Activated effector memory CD4-positive, alpha-beta T cell treated with Interleukin-2 at 50 U/mL for 16 hours (primary cell): ENCODE measurements around the gene ATP11A.

ENCODE experiments used
- DNase-seq: peaks from one replicate; pipeline ENCODE4 v3.0.0-alpha.2; 2020

Gene ATP11A

DNA sequence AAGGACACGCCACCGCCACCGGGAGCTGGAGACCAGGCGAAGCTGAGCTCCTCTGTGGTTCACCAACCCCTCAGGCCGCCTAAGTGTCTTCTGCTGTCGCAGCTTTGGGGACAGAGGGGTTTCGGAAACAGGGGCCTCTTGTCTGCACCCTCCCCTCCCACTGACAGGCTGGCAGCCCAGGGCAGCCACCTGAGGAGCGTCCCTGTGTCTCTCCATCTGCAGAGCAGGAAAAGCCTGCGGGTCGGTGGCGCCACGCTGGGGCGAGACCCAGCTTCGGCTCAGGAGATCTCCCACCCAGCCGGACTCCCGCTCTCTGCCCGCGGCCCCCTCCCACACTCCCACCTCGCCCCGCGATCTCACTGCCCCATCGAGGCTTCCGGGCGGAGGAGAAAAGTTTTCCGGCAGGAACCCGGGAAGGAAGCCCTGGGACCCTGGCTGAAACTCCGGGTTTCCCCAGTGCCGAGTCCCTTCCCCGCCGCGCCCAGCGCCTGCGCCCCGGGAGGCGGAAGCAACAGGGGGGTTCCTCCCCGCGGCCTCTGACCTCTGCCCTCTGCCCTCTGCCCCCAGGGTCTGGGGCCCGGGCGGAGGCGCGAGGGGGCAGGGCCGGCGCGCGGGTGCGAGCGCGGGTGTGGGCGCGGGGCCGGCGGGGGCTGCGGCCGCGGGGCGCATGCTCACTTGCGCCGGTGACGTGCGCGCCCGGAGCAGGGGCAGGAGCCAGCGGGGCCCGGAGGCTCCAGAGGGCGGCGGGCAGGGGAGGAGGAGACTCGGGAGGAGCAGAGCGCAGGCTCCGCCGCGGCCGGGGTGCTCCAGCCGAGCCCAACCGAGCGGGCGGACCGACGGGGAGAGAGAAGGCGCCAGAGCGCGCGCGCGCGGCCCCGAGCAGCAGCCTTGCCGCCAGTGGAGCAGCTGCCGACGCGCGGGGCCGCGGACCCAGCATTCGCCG, at the start of gene ATP11A:
Gene ATP11A, plus strand, starts transcription at position 736 of the 943 bp plus-strand sequence. CDS start 379 bp downstream, outside the sequence.
- peak; percentile 77 for DNase-seq

GRCh38 chr13:112641456-112642089, 48.3 kb upstream of the ATP11A start:
- DNase-seq: no peak

DNA sequence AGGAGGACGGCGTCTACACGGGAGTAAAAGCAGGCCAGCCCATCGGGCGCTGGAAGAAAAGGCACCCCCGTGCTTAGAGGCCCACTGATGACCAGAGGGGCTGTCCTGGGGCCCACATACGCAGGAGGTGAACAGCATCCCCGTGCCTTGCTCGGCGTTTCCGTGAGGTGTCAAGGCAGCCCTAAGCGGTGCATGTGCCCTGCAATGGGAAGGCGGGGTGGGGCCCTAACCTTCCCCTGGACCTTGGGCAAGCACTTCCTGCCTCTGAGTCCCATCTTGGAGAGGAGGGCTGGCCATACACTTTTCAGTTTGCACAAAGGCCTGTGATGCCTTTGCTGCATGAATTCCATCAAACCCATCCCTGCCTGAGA, 47.8 kb upstream of the ATP11A start:
- DNase-seq: no peak

DNA sequence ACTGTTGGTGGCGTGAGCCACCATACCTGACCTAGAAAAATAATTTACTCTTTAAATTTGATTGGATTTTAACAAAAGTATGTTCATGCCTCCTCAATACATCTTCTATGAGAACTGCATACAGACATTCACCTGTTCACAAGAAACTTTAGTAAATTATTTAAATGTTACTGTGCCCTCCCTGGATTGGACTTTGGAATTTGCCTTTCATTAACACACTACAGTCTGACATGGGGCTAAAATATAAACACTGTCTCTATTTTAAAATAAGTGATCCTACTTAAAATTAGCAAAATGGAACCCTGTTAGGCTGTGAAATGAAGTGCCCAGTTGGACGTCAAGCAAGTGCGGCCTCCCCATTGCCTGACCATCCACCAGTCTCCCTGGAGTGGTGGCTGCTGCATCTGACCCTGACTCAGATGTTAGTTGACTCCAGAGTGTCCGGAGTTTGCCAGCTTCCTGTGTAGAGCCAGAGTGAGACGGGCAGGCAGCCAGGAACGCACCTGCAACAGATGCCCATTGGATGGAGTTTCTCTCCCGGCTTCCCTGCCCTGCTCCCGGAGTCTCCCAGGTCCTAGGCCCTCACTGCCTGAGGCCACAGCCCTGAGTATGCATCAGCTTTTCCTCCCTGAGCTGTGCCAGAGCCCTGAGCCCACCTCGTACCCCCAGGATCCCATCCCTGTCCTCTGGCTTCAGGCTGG, 45.9 kb upstream of the ATP11A start:
- DNase-seq: no peak

DNA sequence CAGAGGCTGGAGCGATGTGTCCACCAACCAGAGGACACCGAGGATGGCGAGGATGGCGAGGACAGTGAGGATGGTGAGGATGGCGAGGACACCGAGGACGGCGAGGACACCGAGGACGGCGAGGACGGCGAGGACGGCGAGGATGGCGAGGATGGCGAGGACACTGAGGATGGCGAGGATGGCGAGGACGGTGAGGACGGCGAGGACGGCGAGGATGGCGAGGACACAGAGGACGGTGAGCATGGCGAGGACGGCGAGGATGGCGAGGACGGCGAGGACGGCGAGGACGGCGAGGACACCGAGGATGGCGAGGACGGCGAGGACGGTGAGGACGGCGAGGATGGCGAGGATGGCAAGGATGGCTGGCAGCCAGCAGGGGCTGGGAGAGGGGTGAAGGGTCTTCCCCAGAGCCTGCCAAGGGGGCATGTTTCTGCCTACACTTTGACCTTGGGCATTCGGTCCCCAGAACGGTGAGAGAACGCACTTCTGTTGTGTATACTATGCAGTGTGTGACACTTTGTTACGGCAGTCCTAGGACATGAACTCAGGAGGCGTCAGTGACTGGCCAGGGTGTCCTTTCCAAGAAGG, 44.4 kb upstream of the ATP11A start:
- no peak for DNase-seq

DNA sequence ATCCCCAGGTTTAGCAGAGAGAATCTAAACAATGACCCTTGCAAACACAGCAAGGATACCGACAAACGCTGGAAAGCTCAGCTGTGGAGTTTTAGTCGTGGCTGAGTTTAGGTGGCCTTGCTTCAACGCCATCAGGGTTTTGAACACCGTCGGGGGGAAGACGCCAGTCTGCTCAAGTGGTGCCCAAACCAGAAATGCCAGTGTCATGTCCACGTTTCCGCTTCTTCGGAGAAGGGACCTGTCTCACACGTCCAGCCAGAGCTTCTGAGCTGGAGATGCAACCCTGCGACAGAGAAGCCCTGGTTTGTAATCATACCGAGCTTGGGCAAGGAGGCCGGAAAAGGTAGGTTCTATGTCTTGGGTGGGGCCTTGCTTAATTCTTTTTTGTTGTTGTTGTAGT, 42.6 kb upstream of the ATP11A start:
- no peak for DNase-seq

- DNase-seq: no peak
Measured at GRCh38 chr13:112648101-112648500, 41.7 kb upstream of the ATP11A start.

DNA sequence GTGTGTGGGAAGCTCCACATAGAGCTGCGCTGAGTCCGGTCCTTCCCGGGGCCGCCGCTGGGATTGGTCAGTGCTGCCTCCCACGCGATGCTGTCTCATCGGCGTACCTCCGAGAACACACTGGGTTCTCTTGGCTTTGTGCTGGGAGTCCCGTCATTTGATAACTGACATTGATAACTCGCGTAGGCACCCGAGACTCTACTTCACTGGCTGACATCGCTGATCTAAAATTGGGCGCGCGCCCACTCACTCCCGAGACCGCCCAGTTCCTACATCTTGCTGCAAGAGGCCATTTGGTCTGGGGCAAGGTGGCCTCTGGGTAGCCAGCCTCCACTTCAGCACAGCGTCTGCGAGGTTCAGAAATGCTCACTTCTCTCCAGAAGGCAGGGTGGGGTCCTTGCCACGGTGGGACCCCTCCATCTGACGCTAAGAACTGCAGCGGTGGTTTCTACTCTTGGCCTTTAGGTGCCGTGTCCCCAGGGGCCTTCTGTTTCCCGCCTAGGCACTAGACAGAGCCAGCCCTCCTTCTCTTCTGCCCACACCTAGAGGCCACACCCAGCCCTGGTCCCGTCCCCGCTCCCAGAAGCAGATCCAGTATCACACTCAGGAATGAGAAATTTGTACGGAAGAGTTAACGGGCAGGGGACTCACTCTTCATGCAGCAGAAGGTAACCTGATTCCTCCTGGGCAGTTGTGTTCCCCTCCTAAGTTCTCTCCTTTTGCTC, 40.7 kb upstream of the ATP11A start:
- no peak for DNase-seq

GRCh38 chr13:112651311-112651710, 38.5 kb upstream of the ATP11A start:
- DNase-seq: no peak

DNA sequence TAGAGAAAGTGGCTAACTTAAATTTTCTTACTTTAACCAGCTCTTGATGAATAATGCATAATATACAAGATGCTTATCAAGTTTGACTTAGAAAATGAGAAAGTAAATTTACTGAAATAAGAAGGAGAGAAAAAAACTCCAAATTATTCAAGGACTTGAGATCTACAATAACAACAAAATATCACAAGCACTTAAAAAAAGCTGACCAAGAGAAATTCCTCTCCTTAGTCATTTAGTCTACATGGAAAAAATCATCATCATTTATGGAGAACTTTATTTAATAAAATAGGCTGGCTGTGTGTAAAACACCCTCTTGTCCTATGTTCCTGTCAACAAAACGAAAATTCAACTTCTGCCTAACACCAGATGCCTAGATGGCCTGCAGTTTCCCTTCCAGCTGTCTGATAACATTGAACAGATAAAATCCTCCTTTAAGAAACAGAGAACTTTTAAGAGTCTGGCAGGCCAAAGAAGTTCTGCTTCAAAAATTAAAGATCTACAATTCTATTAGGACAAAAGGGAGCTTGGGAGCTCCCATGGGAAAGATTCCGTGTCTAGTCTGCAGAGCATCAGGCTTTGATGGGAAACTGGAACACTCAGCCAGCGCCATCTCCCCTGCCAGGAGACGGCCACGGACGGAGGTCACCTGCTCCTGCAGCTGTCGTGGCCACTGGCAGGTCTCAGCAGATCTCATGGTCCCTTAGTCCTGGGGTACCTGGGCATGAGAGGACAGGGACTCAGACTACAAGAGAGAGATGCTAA, 37.9 kb upstream of the ATP11A start:
- no peak for DNase-seq

- DNase-seq: no peak
Measured at GRCh38 chr13:112652512-112653070, 37.2 kb upstream of the ATP11A start.

GRCh38 chr13:112653071-112653470, 36.8 kb upstream of the ATP11A start:
- DNase-seq: no peak

GRCh38 chr13:112655913-112656312, 33.9 kb upstream of the ATP11A start:
- DNase-seq: no peak

DNA sequence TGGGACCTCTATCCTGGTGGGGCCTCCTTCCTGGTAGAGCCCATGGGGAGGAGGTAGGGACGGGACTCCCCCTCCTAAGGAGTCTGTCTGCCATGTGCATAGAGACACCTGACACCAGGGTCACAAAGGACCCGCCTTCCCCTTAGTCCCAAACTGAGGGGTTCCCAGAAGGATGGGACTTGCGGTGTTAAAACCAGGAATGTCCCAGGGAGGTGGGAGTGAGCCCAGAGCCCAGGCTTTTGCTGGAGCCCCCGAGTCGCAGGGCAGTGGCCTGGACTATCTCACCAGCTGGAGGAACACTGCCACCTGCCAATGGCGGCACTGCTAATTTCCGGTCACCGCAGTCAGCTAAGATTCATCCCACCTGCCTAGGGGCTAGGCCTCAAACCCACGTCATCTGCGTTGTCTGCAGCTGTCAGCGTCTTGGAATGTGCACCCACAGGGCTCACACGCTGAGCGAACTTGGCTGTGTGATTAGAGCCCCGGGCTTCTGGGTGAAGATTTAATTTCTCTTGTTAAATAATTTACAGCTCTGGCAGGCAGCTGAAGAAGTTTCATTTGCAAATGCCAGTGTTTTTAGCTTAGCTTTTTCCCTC, 31.9 kb upstream of the ATP11A start:
- no peak for DNase-seq

GRCh38 chr13:112658808-112659207, 31.0 kb upstream of the ATP11A start:
- no peak for DNase-seq

DNA sequence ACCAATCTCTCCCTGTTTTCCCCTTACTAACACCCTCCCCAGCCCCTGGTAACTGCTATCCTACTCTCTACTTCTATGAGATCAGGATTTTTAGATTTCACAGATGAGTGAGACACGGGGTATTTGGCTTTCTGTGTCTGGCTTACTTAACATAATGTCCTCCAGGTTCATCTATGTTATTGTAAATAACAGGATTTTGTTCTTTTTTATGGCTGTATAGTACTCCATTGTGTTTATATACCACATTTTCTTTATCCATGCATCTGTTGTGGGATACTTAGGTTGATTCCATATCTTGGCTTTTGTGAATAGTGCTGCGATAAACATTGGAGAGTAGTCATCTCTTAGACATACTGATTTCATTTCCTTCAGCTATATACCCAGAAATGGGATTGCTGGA, 28.5 kb upstream of the ATP11A start:
- no peak for DNase-seq

DNA sequence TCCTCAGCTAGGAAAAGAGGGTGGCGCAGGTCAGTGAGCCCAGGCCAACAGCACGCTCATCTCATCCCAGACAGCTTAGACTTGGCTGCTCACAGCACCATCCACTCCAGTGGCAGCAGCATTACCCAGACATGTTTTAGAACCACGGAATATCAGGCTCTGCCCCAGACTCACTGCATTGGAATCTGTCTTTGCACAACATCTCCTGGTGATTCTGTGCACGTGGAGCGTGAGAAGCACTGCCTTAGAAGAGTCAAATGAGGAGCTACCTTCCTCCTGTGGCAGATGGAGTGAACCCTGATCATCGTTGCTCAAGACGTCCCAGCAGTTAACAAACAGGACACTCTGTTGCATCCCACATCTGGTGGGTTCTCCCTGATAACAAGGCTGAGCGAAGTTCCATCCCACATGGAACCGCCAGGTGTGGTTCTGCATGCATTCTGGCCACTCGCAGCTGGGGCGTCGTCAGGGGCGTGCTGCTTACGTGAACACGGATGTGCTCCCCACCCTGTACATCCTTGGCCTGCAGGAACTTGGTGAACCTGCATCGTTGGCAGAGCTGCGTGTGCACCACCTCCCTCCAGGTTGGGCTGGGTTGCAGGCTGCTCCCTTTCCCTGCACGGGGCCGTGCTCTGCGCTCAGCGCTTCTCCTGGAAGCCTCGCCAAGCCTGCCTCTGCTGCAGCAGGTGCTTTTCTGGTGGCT, 25.2 kb upstream of the ATP11A start:
- DNase-seq: no peak

DNA sequence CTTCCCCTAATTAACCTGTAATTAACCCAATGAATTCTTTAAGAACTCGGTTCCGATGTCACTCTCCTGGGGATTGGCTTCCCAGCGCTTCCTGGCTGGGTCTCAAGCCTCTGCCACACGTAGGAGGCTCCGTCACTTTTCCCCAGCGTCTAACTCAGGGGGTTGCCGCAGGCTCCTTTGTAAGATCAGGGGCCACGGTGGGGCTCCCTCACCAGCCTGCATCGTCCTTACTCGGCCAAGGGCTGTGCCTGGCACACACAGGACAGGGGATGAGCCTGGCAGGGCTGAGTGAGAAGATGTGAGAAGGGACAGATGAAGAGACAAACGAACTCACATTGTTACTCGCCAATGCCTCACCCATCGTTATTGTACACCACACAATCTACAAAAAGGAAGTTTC, 20.9 kb upstream of the ATP11A start:
- no peak for DNase-seq

GRCh38 chr13:112669881-112670499, 19.8 kb upstream of the ATP11A start:
- no peak for DNase-seq

- DNase-seq: no peak
Measured at GRCh38 chr13:112670864-112671263, 19.0 kb upstream of the ATP11A start.
